ENCODE results near the gene VAV2.

VAV2 gene

DNA sequence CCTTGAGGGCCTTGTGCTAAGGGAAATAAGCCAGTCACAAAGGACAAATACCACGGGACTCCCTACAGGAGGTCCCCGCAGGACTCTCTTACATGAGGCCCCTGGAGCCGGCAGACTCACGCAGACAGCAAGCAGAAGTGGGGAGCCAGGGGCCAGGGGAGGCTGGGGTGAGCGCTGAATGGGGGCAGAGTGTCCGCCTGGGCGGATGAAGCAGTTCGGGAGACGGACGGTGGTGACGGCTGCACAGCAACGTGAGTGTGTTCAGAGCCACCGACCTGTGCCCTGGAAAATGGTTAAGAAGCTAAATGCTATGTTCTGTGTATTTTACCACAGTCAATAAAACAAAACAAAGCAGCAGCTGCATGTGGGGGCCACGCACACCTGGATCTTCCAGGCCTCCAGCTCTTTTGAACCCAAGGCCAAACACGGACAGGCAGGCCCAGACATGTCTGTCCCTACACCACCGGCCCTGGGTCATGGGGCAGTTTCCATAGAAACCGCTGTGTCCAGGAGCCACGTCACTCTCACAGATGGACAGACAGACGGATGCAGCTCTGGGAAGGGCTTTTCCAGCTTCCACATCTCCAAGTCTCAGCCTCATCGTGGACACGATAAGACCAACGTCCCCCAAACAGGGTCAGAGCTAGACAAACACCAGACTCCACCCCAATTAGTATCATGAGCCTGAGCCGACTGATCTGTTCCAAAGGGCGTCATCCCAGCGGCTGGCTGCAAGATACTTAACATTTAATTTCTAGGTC lies 103.9 kb downstream of the VAV2 start:
- no peak for DNase-seq

DNA sequence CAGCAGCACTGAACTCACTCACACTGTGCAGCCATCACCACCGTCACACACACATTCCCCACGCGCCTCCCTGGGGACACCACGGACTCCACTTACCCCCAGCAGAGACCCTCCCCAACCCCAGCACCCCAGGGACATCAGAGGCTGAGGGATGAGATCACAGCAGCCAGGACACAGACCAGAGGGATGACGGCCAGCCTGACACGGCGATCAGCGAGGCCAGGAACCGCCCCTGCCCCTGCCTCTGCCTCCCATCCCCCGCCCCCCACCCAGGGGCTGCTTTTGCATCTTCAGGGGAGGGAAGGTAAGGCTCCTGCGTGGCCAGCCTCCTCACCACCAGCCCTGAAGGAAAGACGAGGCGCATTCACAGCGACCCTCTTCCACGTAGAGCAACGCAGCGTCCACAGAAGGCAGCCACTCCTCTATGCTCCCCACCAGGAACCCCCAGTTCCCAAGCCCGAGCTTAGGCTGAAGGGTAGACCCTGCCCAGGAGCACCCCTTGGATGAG lies 104.5 kb downstream of the VAV2 start:
- DNase-seq = no peak

DNA sequence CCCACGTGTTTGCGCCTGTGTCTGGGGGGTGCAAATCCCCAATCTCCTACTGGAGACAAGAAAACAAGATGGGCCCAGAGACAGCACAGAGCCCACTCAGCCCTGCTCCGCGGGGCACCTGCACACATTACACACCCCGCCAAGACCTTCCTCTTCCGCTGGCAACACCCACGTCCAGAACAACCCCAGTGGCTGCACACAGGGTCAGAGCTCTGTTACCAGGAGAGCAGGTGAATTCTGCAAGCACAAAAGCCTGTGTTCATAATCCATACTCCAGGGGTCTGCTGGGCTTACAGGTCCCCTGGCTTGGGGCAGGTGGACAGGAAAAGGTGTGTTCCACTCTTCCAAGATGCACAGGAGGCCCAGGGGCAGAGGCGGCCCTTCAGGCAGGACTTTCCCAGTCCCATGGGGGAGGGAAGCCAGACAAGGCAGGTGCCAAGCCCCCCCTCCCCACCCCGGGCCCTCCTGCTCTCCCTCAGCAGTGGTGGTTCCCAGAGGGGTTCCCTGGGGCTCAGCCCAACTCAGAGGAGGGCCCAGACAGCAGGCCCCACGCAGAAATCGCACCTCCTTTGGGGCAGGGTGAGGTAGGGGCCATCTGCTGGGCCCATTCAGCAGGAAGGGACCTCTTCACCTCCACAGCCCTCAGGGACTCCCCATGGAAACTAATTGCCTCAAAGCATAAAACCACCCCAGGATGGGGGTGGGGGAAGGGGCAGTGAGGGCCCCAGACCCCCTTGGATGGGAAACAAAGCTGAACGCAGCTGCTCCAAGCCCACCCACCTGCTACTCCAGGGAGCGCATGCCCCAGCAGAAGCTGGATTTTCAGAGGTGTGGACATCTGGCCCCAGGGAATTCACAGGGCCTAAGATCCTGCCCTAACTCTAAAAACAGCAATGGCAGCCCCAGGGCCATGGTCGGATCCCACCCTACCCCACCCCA lies 105.3 kb downstream of the VAV2 start:
- no peak for DNase-seq

DNA sequence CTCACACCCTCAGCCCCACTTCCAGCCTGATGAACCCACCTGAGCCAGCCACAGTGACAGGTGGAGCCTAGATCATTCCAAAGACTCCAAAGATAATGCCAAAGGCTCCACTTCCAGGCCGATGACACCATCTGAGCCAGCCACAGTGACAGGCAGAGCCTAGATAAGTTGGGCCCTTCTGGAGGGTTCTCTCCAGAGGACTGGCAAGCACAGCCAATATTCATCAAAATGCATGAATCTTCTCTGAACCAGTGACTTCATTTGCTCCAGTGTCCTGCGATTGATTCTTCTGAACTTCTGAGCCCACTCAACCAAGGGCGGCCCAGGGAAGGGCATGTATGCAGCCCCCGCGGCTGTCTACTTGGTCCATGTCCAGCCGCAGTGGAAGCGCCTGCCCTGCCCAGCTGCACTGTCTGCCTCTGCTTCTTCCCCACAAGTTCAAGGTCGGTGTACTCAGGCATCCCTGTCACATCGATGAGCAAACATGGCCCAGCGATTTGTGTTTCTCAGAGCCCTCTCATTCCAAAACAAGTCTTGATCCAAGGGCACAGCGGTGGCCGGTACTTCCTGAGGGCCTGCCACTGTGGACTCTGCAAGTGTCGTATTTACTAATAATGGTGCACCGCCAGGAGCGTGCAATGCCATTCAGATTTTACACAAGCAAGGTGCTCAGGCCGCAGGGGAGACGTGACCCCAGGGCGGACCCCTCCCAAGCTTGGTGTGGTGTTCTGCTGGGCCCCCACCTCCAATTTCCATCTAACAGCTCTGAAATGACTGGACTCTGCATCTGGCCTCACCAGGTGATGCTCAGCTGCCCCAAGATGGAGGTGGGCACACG lies 107.0 kb downstream of the VAV2 start:
- DNase-seq = no peak

DNA sequence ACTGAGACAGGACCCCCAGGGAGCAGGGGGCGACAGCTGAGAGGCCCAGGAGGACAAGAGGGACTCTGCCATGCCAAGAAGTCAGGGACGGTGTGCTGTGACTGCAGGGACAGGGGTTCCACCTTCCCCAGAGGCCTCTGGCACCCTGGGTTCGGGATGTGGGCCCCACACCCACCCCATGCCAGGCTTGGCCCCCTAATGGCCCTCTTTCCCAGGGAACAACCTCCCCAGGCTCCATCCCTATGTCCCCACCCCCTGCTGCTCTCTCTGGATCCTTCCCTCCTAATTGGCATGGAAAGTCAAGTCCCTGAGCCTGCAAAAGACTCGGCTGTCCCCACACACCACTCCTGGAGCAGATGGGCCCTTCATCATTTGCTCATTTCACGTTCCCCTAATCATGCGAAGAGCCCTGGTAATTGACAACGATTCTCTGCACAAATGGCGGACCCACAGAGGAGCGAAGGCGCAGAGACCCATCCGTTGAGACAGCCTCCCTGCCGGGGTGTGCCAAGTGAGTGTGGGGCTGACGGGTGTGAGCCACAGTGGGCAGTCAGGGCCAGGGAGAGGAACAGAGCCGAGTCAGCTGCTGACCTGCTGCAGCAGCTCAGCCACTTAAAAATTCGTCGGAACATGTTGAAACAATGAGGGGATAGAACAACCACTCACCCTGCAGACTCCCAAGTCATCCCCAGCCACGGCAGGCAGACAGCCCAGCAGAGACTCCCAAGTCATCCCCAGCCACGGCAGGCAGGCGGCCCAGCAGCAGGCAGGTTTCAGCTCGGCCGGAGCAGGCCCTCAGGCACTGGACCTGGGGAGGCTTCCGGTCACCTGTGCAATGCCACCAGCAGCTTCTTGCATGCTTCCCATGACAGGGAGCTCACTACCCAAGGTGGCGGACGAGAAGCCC lies 109.0 kb downstream of the VAV2 start:
- DNase-seq = no peak

DNA sequence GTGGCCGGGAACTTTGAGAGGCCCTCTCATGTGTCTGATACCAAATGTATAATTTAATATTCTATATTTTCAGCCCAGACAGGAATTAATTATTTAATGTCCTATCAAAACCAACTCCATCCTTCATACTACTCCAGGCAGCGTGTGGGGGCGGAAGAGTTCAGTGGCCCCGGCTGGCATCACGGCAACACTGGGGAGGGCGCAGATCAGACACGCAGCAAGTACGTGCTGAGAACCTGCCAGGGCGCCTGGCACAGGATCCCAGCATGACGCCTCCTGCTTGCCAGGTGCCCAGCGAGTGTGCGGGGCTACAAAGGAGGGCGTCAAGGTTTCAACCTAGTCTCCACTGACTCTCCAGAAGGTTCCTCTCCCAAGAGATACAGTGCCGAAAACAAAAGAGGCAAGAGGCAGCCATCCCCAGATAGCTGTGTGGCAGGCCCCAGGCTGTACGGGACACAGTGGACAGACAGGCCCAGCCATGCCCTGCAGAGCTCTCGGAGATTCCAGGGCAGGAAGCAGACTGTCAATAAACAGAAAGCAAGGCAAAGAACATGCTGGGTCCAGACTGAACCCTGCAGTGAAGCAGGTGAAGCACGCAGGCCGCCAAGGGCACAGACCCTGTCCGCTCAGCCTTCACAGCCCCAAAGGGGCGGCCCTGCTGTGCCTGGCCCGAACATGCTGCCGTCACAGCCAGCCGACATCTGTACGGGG lies 110.3 kb downstream of the VAV2 start:
- no peak for DNase-seq

DNA sequence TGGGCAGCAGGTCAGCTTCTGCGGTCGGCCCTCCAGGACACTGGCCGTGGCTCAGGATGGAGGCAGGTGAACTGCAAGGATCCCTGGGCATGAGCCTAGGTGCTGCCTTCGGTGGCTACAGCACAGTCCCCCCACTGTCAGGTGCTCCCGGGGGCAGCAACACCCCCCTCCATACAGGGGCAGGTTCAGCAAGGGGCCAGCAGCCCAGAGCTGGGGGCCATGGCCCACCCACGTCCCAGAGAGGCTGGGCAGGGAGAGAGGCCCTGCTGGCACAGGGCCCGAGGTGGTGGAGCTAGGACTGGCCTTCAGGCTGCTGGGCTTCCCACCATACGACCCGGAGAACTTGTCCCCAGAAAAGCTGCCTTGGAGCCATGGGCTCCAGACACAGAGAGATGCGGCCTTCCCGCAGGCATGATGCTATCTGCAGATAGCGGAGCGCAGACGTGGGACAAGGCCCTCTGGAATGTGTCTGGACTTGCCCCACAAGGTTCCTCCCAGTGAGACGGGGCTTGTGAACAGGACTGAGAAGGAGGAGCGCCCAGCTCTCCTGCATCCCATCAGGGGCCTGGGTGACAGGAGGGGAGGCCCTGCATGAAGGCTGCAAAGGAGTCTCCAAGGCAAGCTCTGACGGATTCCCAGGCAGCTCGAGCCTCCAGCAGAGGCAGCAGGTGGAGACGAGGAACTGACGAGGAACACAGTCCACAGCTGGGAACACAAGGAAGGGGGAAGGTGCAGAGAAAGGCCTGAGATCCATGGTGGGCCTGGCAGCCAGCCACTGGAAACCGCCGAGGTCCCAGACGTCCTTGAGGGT lies 111.1 kb downstream of the VAV2 start:
- DNase-seq = no peak

DNA sequence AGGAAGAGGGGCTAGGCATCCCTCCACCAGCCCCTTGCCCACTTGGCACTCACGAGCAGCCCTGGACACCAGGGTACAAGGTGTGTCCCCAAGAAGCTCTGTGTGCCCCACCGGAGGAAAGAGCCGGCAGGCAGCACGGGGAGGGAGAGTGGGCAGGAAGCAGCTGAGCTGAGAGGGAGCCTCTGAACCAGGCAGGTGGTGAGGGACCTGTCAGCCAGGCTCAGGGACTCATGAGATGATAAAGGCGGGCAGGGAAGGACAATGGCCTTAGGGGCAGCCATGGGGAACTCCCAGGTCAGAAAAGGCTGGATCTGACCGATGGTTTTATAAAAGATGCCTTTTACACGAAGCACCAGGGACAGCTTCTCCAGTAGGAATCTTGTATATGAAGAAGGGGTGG lies 112.0 kb downstream of the VAV2 start:
- DNase-seq = no peak

DNA sequence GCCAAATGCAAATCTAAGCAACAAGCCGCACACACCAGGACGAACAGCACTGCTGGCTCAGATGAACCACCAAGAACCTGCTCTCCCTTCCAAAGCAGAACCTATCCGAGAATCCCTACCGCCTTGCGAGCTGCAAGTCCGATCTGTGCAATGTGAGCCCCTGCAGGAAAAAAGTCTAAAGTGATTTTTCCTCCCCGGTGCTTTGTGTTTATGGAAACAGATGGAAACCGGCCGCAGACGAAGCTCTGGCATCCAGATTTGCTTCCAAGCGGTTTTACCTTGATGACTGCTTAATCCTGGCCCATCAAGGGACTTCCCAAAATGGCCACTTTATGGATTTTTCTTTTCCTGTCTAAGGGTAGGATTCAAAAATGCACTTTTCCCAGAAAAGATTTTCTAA lies 112.5 kb downstream of the VAV2 start:
- no peak for DNase-seq

DNA sequence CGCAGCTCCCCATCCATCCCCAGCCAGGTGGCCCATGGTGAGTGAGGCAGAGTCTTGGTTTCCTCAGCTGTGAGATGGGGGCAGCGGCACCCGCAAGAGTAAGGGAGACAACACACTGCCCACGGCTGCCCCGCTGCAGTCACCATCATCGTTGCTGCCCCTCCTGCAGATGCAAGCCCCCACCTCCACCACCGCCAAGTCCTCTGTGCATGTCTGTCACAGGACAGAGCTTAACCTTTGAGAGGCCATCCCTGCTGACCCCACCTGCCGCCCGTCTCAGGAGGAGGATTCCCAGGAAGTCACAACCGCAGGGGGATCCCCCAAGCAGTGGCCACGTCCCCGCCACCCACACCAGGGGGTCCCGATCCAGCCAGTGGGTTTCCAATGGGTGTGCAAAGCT lies 113.7 kb downstream of the VAV2 start:
- no peak for DNase-seq

DNA sequence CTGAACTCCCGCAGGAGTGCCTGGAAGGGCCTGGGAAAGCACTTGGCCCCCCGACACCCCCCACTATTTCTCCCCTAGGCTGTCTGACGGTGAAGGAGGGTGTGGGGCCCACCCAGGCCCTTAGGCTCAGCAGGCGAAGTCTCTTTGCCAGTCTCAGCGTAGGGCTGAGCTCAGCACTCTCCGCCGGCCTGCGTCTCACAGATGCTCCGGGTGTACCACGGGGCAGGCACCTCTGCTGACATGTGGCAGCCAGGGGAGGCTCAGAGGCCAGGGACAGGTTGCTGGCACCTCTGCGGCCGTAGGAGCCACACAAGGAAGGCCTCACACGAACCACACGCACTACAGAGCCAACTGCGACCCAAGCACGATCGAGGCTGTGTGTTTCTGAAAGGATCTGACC lies 114.2 kb downstream of the VAV2 start:
- DNase-seq = no peak

DNA sequence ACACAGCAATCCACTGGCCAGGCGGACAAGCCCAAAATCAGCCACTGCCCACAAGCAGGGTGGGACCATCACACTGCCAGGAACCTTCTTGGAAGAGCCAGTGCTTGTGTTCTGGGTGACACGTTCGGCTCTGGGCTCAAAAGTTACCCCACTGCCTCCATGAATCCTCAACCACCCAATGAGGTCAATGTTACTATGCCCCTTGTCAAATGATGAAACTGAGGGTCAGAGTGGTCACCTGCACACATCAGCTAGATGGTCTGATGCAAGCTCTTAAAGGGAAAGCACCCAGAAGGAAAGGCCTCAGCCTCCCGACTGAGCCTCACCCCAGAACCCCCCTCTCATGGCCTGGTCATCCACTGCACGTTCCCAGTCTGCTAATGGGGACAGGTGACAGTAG lies 114.8 kb downstream of the VAV2 start:
- no peak for DNase-seq

DNA sequence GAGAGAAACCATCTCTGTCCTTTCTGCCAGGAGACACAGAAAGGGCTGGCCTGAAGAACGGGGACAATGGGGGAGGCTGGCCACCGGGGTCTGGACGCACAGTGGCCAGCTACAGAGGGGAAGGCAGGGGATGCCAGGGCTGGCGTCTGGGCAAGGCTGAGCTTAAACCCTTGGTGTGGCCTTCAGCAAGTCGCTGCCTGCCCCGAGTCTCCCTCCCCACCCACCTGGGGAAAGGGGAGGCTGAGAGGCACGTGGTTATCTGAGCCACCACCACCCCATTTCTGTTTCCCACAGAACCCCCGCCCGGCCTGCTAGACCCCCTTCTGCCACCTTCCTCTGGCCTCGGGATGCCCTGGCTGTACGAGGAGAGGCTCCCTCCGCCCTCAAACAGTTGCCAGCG lies 115.3 kb downstream of the VAV2 start:
- no peak for DNase-seq

DNA sequence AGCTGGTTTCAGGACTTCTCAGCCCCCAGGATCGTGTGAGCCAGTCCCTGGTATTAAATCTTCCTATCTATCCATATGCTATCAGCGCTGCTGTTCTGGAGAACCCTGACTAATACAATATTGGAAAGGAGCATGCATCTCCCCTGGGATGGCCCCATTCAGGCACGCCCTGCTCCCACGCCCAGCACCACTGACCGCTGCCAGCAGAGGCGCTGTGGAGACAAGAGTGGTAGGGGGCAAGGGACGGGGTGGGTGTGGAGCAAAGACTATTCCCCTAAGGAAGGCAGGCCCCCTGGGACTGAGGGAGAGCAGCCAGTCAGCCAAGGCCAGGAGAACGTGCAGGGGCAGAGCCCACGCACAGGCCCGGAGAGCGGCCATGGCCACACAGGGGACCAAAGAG lies 116.0 kb downstream of the VAV2 start:
- DNase-seq = no peak

DNA sequence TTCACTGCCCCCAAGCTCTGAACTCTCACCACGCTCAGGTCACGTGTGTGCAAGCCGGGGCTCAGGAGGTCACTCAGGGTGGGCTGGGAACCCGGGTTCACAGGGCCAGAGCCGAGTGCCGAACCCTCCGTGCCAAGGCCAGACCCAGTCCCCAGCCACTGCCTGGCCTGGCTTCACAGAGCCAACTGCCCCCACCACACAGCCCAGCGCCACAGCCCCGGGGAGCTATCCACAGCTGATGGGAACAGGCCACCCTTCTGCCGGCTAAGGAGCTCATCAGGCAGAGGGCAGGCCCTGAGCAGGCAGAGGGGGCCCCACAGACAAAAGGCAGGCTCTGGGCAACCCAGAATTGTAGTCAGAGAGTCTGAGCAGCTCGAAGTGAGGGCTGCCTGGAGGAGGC lies 117.0 kb downstream of the VAV2 start:
- DNase-seq = no peak

DNA sequence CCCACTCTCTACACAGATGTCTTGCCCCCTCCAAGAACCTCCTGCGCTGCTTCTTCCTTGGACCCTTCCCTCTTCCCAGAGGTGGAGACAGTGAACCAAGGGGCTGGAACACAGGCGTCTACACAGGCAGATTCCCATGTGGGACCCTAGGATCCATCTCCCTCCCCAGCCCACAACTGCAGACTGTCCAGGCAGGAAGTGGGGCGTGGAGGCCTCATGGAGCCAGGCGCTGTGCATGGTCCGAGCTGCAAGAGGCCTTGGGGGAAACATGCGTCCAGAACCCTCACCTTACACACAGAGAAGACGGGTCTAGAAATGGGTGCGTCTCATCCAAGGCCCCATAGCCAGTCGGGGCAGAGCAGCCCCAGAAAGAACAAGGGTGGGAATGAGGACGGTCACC lies 117.5 kb downstream of the VAV2 start:
- DNase-seq = no peak

DNA sequence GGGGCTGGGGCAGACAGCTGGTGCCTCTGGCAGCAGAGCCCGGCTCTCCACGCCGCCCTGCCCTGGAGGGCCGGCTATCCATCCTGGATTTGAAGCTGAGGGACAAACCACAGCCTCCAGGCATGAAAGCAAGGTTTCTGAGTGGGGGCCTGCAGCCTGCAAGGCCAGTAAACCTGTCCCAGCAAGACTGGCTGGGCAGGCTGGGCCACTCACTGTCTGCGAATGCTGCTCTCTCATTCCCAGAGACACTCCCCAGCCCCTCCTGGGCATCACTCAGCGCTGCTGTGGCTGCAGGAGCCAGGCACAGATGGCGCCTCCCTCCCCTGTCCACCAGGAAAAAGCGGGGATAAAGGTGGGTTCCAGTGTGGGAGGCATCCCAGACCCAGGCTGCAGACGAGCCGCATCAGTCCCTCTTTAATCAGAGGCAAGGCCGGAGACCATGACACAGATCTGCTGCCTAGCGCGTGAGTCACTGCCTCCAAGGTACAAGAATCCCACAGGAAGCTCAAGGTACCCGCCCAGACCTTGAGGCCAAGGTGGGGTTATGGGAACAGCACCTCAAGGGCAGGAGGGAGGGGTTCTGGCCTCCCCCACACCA lies 118.0 kb downstream of the VAV2 start:
- DNase-seq = no peak

DNA sequence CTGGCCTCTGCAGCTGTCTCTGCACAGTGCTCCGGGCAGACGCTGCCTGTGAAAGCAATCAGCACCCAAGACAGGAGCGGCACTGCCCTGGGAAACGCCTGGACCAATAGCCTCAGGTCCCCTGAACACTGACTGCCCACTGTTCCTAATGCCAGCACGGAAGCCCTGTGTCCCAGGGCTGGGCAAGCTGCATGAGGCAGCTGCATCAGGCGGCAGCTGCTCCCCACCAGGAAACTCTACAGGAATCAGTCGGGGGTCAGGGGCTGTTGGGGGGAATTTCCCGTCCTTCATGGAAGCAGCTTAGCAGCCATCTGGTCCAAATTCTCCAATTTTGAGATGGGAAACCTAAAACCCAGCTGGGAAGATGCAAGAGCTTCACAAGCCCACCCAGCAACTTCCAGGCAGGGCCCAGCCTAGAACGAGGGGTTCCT lies 118.6 kb downstream of the VAV2 start:
- DNase-seq = no peak

DNA sequence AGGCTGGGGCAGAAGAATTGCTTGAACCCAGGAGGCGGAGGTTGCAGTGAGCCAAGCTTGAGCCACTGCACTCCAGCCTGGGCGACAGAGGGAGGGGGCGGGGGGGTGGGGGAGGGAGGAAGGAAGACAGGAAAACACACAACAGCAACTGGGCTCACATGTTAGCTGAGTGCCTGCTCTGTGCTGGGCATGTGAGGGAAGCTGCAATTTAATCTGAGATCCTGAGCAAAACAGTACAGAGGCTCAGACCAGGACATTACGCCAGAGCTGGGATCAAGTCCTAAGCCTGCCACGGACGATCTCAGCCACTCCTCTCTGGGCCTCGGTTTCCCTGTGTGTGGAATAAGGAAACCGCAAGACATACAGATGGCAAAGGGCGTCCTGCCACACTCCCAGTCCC lies 119.1 kb downstream of the VAV2 start:
- DNase-seq = no peak

Measured in CD4-positive, alpha-beta T cell treated with Interferon gamma for 1 hour (primary cell).